Mucosa of rectum (tissue), 2 donors: ENCODE measurements around the gene IFT122.

Experiments
- H3K27ac ChIP-seq, 2 donors: one replicate each; pipeline ENCODE4 v1.7.0; 2013; ENCODE audit warnings: inconsistent platforms in 2 of 2, low read depth in 2 of 2, low read length in 2 of 2
- H3K27me3 ChIP-seq, 2 donors: one replicate each; pipeline ENCODE4 v1.7.0; 2013; ENCODE audit warnings: low read length in 2 of 2; ENCODE audit not compliant: control insufficient read depth in 2 of 2, insufficient read depth in 2 of 2
- H3K36me3 ChIP-seq, 2 donors: one replicate each; pipeline ENCODE4 v1.7.0; 2013; ENCODE audit warnings: low read length in 2 of 2; ENCODE audit not compliant: control insufficient read depth in 2 of 2, insufficient read depth in 2 of 2
- H3K4me1 ChIP-seq, 2 donors: one replicate each; pipeline ENCODE4 v1.7.0; 2013; ENCODE audit warnings: low read length in 2 of 2, mild to moderate bottlenecking in 1 of 2; ENCODE audit not compliant: control insufficient read depth in 2 of 2, insufficient read depth in 2 of 2
- H3K4me3 ChIP-seq, 2 donors: one replicate each; pipeline ENCODE4 v1.7.0; 2013; ENCODE audit warnings: low read length in 2 of 2
- H3K9ac ChIP-seq, 2 donors: one replicate each; pipeline ENCODE4 v1.7.0; 2013; ENCODE audit warnings: low read length in 2 of 2, low read depth in 1 of 2, mild to moderate bottlenecking in 1 of 2
- H3K9me3 ChIP-seq, 2 donors: one replicate each; pipeline ENCODE4 v1.7.0; 2013; ENCODE audit warnings: low read length in 2 of 2; ENCODE audit not compliant: control insufficient read depth in 2 of 2
- donor health status: healthy.
- donor health status: Normal muscosa, but diverticular disease.

Gene IFT122

DNA sequence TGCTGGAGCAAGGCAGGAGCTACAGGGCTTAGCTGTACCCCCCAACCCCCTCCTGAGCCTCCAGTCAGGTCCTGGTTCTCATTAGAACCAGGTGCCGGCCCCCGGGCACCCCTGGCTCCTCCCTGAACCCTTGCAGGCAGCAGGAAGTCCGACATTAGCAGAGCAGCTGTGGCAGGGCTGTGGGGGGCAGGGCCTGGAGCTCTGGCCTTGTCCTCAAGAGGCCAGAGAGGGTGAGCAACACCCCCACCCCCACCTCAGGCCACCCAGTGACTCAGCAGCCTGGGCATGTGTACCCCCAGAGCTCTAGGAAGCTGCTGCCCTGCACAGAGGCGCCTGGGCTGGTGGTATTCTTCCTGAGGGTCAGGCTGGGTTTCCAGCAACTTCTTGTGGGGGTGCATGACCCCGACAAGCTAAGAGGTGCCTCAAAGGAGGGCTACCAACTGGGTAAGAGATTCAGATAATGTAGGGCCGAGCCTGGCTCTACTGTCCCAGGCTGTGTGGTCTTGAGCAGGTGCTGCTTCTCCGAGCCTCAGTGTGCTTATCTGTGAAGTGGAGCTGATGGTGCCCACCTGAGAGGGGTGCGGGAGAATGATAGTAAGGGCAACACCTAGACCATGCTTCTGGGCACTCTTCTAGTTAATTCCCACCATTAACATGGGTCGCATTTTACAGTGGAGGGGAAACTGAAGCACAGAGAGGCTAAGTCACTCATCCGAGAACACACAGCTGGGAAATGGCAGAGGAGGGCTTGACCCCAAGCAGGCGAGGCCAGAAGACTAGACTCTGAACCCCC, 118.9 kb downstream of the IFT122 start:
- Histone ChIP-seq H3K9ac (no peak overlapping the region), H3K27ac (no peak overlapping the region), H3K4me1 (peaks cover 6 to 7% of the 10 kb centered on the region in 2 donors)

DNA sequence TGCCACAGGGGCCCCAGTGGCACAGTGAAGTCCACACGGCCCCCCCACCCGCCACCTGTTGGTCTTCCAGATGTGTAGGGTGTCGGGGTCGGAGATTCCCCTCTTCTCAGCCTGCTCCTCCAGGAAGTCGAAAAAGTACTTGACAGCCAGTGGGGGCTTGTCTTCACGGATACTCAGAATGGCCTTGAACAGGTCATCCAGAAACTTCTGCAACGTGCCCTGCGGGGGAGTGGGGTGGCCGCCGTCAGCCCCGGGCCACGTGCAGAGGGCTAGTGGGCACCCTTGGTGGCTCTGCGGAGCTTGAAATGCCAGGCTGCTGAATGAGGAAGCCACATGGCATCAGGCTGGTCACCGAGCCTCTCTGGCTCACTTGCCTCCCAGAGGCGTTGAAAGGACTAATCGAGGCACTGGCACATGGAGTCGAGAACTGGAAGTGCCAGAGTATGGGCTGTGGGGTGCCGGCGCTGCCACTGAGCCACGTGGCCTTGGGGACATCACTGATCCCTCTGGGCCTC, 119.6 kb downstream of the IFT122 start:
- peaks cover 3 to 12% of the 10 kb centered on the region in 2 donors for H3K36me3 ChIP-seq
- no peak overlapping the region for H3K4me3 ChIP-seq
- H3K4me1 ChIP-seq, result peaks cover 6 to 7% of the 10 kb centered on the region in 2 donors
- H3K9me3 ChIP-seq, result no peaks in the 10 kb centered on the region
- H3K9ac ChIP-seq, result no peak overlapping the region
- peak overlapping the region; percentile 63 to 70 for H3K27ac ChIP-seq
- H3K27me3 ChIP-seq, result no peaks in the 10 kb centered on the region

More for the DNA sequence above, 118.9 kb downstream of the IFT122 start:
- Histone ChIP-seq H3K4me3 (no peak overlapping the region), H3K9me3 (no peaks in the 10 kb centered on the region), H3K36me3 (peaks cover 3 to 12% of the 10 kb centered on the region in 2 donors), H3K27me3 (no peaks in the 10 kb centered on the region)

GRCh38 chr3:129560269-129560787, 120.3 kb downstream of the IFT122 start:
- Histone ChIP-seq H3K4me3 (no peak overlapping the region), H3K4me1 (peaks cover 6 to 7% of the 10 kb centered on the region in 2 donors), H3K27ac (peak overlapping the region; percentile 63 to 70), H3K27me3 (no peaks in the 10 kb centered on the region), H3K36me3 (peaks cover 3 to 14% of the 10 kb centered on the region in 2 donors), H3K9me3 (no peaks in the 10 kb centered on the region), H3K9ac (no peak overlapping the region)

DNA sequence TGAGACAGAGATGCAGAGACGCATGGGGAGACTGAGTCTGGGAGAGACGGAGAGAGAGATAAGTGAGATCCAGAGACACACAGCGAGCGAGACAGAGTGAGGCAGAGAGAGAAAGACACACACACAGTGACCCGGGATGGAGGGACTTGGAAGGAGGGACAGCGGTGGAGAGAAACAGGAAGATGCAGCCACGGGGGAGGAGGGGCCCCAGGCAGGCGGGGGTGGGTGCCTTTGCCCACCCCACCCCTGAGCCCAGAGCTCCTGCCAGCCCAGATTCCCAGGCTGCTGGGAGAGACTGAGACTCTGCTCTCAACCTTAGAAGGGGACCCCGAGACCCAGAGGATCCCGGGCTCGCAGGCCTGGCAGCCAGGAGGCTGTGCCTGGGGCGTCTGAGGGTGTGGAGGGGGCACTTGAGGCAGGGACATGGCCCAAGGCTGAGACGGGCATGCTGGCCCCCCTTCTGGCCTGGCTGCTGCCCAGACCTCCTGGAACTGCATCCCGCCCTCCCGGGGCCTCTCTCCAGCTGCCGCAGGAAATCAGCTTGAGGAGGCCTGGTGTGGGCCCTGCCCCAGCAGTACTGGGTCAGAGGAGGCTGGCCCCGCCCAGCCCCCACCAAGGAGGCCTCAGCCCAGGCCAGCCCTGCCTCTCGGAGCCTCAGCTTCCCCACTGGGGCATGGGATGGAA, 121.0 kb downstream of the IFT122 start:
- no peaks in the 10 kb centered on the region for H3K9me3 ChIP-seq
- peak overlapping the region; percentile 63 to 70 for H3K27ac ChIP-seq
- peak overlapping the region in 1 of 2 donors; percentile 19 for H3K9ac ChIP-seq
- no peaks in the 10 kb centered on the region for H3K27me3 ChIP-seq
- peaks cover 6 to 14% of the 10 kb centered on the region in 2 donors for H3K36me3 ChIP-seq
- H3K4me1 ChIP-seq, result peaks cover 6 to 7% of the 10 kb centered on the region in 2 donors
- H3K4me3 ChIP-seq, result no peak overlapping the region

GRCh38 chr3:129561619-129562248, 121.7 kb downstream of the IFT122 start:
- H3K9ac ChIP-seq, result peak overlapping the region in 1 of 2 donors; percentile 19
- no peaks in the 10 kb centered on the region for H3K9me3 ChIP-seq
- peaks cover 6 to 9% of the 10 kb centered on the region in 2 donors for H3K36me3 ChIP-seq
- no peaks in the 10 kb centered on the region for H3K27me3 ChIP-seq
- peak overlapping the region; percentile 63 to 70 for H3K27ac ChIP-seq
- H3K4me3 ChIP-seq, result no peak overlapping the region
- H3K4me1 ChIP-seq, result peaks cover 6 to 8% of the 10 kb centered on the region in 2 donors

- peaks cover 5 to 11% of the 10 kb centered on the region in 2 donors for H3K4me1 ChIP-seq
- peaks cover 3 to 10% of the 10 kb centered on the region in 2 donors for H3K36me3 ChIP-seq
These were observed 122.8 kb downstream of the IFT122 start for GRCh38 chr3:129562803-129563202.

GRCh38 chr3:129563332-129563731, 123.3 kb downstream of the IFT122 start:
- Histone ChIP-seq H3K9ac (no peak overlapping the region), H3K4me1 (peaks cover 5 to 11% of the 10 kb centered on the region in 2 donors), H3K4me3 (no peak overlapping the region), H3K27me3 (no peaks in the 10 kb centered on the region), H3K9me3 (no peaks in the 10 kb centered on the region), H3K36me3 (peaks cover 3 to 10% of the 10 kb centered on the region in 2 donors), H3K27ac (no peak overlapping the region)

More at GRCh38 chr3:129562803-129563202, 122.8 kb downstream of the IFT122 start:
- Histone ChIP-seq H3K27ac (no peak overlapping the region), H3K9me3 (no peaks in the 10 kb centered on the region), H3K4me3 (no peak overlapping the region), H3K9ac (no peak overlapping the region), H3K27me3 (no peaks in the 10 kb centered on the region)

- Histone ChIP-seq H3K9ac (no peak overlapping the region), H3K36me3 (peaks cover 3 to 10% of the 10 kb centered on the region in 2 donors), H3K27me3 (no peaks in the 10 kb centered on the region), H3K4me3 (no peak overlapping the region), H3K4me1 (peaks cover 5 to 8% of the 10 kb centered on the region in 2 donors), H3K27ac (no peak overlapping the region), H3K9me3 (no peaks in the 10 kb centered on the region)
These were observed 124.0 kb downstream of the IFT122 start for GRCh38 chr3:129563850-129564535.

GRCh38 chr3:129564981-129565644, 125.1 kb downstream of the IFT122 start:
- H3K27ac ChIP-seq, result no peak overlapping the region
- no peak overlapping the region for H3K9ac ChIP-seq
- H3K4me3 ChIP-seq, result no peak overlapping the region
- H3K36me3 ChIP-seq, result peaks cover 3 to 16% of the 10 kb centered on the region in 2 donors
- no peaks in the 10 kb centered on the region for H3K27me3 ChIP-seq
- H3K9me3 ChIP-seq, result no peaks in the 10 kb centered on the region
- H3K4me1 ChIP-seq, result peaks cover 0 to 4% of the 10 kb centered on the region in 2 donors
